KG1 (cell line): ENCODE measurements around the gene CHCHD3.

Source experiments
- DNase-seq: peaks from one replicate; lab custom pipeline; 2025; lab: John Stamatoyannopoulos, UW

Gene CHCHD3

GRCh38 chr7:132815696-132816311 lies 266.1 kb downstream of the CHCHD3 start:
- no peak for DNase-seq

- no peak for DNase-seq
Measured at GRCh38 chr7:132815130-132815529, 266.8 kb downstream of the CHCHD3 start.

- DNase-seq, result no peak
Measured at GRCh38 chr7:132810561-132810960, 271.3 kb downstream of the CHCHD3 start.

DNA sequence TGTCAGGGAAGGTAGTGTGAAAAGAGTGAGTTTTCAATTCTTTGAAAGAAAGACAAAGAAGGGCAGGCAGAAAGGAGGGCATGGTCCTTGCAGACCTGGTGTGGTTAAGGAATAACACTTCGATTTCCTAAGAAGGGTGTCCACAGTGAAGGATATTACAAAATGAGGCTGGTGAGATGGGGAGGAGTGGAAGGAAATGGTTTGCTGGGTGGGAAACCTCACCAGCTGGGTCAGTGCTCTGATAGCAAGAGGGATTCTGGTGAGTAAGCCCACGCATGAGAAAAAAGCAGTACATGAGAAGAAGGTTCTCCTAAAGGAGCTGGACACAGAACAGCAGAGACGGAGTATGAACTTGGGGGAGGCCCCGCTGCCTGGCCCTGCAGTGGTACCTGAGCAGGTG lies 275.1 kb downstream of the CHCHD3 start:
- DNase-seq, result no peak

DNA sequence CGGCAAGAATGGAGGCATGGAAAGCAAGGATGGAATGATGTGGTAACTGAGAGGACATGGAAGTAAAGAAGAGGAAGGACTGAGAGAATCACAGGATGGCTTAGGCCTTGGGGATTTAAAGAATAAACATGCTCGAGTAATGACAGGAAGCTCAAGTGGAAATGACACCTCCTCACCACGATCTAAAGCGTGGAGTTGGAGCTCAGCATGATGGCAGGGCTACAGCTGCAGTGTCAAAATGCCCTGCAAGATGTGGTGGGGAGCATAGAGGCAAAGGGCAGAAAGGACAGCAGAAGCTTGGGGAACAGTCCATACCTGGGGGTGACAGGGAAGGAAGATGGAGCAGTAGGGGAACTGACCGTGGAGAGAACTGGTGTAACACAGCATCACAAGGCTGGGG lies 276.1 kb downstream of the CHCHD3 start:
- DNase-seq, result no peak

- DNase-seq, result no peak
Measured at GRCh38 chr7:132804849-132805485, 276.9 kb downstream of the CHCHD3 start.

- DNase-seq, result no peak
Measured at GRCh38 chr7:132800522-132800921, 281.4 kb downstream of the CHCHD3 start.

DNA sequence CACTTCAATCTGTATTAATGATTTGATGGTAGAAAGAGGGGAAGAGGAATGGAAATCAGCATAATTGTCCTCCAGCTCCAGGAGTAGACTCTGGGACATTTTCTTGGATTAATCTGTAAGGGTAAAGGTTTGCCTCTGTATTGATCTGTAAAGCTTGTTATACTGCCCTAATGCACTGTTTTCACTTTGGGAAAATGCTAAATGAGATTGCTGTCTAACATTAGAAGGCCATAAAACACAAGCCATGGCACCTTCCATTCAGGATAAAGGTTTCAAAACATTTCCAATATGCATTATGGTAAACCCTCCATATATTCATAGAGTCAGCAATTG lies 282.8 kb downstream of the CHCHD3 start:
- DNase-seq, result no peak

DNA sequence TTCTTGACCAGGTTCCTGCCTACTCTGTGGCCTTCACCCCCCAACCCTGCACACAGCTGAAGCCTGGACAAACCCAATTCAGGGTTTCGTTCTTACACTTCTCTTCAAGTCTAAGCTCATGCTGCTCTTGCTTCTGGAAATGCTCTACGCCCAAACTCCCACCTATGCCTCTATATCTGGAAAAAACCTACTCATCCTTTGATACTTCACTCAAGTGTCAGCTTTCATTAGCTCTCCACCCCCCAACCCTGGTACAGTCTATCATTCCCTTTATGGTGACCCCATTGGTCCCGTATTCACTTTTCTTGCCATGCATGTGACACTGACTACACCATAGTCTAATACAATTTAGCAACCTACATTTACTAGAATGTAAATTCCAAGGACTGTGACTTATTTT lies 284.7 kb downstream of the CHCHD3 start:
- DNase-seq, result no peak

GRCh38 chr7:132793474-132793873 lies 288.4 kb downstream of the CHCHD3 start:
- DNase-seq, result no peak

DNA sequence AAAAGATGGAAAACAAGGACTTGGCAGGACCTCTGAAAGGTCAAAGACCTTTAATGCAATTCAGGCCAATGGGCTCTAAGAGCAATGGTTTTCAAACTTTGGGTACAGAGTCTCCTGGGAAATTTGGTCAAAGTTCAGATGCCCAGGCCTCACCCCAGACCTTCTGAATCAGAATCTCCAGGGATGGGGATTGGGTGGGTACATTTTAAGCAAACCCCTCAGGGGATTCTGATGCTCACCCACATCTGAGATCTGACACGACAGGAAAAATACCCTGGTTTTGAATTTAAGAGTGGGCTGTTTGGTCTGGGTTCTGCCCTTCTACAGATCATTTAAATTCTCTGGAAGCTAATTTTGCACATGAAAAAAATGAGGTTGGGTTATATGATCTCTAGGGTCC lies 290.9 kb downstream of the CHCHD3 start:
- no peak for DNase-seq

- DNase-seq, result no peak
Measured at GRCh38 chr7:132790104-132790503, 291.8 kb downstream of the CHCHD3 start.

DNA sequence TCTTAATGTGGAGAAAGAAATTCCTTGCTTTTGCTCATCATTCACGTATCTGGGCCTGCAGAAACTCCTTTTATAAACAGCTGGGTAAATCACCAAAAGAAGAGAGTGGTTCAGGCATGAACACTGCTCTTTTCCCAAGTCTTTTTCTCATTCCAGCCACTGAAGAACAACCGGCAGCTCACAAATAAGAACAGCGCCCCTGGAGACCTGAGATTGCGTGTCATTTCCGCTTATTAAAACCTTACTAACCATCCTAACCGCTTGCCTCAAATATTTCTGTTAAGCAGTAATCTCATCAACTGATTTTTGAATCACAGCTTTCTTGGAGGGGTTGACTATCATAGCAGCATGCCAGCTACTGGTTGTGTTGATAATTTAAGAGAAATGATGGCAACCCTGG lies 292.6 kb downstream of the CHCHD3 start:
- no peak for DNase-seq

DNA sequence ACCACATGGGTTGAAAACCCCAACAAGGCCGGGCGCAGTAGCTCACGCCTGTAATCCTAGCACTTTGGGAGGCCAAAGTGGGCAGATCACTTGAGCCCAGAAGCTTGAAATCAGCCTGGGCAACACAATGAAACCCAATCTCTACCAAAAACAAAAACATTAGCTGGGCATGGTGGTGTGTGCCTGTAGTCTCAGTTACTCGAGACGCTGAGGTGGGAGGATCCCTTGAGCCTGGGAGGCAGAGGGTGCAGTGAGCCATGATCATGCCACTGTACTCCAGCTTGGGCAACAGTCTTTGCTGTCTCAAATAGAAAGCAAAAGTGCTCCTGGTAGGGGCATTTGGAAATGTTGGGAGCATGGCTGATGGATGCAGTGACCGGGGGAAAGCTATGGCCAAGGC lies 296.0 kb downstream of the CHCHD3 start:
- no peak for DNase-seq

GRCh38 chr7:132784406-132784805 lies 297.5 kb downstream of the CHCHD3 start:
- DNase-seq, result no peak

- DNase-seq, result no peak
Measured at GRCh38 chr7:132783824-132784223, 298.1 kb downstream of the CHCHD3 start.

DNA sequence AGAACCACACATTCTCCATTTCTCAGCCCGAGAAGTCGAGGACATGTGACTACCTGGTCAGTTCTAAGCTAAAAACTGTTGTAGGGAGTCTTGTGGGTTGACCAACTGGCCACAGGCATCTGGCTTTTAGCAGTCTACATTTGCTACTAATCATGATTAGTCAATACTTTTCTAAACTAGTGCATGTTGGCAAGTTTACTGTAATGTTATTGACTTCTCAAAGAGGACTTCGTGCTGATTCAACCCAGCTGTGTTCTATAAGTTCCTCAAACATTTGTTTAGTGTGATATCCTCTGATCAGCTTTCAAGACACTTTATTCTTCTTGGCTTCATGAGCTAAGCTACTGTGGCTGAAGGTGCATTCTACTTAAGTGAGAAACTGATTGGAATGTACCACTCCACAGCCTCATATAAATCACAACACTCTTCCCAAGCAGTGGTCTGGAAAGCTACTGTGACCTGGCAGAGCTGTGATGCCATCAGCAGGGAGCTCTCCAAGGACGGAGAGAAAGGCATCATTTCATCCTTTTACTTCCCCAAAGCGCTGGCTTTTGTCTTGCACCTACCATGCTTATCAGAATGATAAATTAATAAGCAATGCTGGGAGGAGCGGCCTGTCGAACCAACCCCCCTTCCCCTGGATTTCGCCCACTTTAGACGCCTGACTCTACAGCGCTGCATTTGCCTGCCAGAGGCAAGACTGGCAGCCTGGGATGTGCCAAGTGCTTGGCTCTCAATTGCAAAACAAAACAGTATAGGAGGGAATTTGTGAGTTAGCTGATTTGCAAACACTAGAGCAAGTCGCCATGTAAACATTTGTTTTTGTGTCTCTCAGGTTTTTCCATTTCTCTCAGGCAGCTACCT lies 298.9 kb downstream of the CHCHD3 start:
- no peak for DNase-seq

GRCh38 chr7:132780822-132781221 lies 301.1 kb downstream of the CHCHD3 start:
- no peak for DNase-seq

- no peak for DNase-seq
Measured at GRCh38 chr7:132779164-132779563, 302.7 kb downstream of the CHCHD3 start.

- no peak for DNase-seq
Measured at GRCh38 chr7:132778761-132779160, 303.1 kb downstream of the CHCHD3 start.

- DNase-seq, result no peak
Measured at GRCh38 chr7:132777956-132778355, 303.9 kb downstream of the CHCHD3 start.

GRCh38 chr7:132777414-132777813 lies 304.5 kb downstream of the CHCHD3 start:
- no peak for DNase-seq

DNA sequence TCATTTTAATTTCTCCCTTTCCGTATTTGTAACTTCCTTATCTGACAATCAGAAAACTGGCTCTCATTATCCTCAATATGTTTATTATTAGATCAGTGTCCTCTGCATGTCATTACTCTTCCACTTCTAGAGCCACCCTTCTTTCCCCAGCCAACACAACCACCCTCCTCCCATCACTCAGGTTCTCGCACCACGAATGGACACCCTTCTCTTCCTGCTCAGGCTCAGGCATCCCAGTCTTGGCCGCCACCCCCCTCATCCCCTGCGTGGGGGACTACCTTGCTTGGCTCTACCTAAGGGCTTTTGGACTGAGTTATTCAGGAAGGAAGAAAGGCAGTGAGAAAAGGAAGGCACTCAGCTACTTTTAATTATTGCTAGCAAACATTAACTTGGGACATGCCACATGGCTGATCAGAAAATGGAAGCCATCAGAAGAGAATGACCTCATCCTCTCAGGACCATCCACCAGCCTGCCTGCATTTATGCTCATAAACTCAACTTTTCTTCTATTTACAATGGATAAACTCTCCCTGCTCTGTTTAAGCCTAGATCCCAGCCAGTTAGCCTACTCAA lies 305.8 kb downstream of the CHCHD3 start:
- DNase-seq, result no peak
